H1 (cell line): Measurements from ENCODE around the gene ADCY1. TPM values are rescaled to one million over a fixed set of nuclear protein-coding genes. Genes with fewer than 3 reads are reported as not detected.

ENCODE experiments used
- CTBP2 ChIP-seq: IDR thresholded peaks from 2 replicates; pipeline ENCODE4 v1.7.0; 2011; ENCODE audit warnings: borderline replicate concordance, mild to moderate bottlenecking, moderate library complexity, mixed read lengths, low read length; ENCODE audit not compliant: insufficient read depth, insufficient read length
- EP300 ChIP-seq, 2 experiments: IDR thresholded peaks; 1 replicate in 1 of 2; 2 replicates in 1 of 2; pipeline ENCODE4 v1.6.1; 2011 to 2012; ENCODE audit warnings: low read depth in 2 of 2, low read length in 2 of 2, mild to moderate bottlenecking in 2 of 2, borderline replicate concordance in 1 of 2, inconsistent platforms in 1 of 2, moderate library complexity in 1 of 2
- polyA plus RNA-seq, 7 experiments: library from polyadenylated mRNA; depleted of rRNA in 3 of 7; stranded (reverse) in 5 of 7; unstranded in 2 of 7; fragments of >200 nt in 5 of 7; fragments of 200-250 nt in 2 of 7; gene quantifications; 1 replicate in 5 of 7; 2 replicates in 1 of 7; 4 replicates in 1 of 7; pipeline versions ENCODE4 v1.2.1 to v1.2.3, GENCODE V29; 2011 to 2013; ENCODE audit warnings: missing spikeins in 2 of 7, mixed read lengths in 2 of 7
- total RNA-seq: library from RNA; stranded (reverse); fragmentation: NEBNext Ultra II Directional; extraction: Animal tissue kit (Norgen Biotek cat#: 25700); gene quantifications from 2 replicates; pipeline ENCODE4 v1.2.1, GENCODE V29; 2021
- TF ChIP-seq, protein P1 (sequence below): IDR thresholded peaks from 2 replicates; pipeline ENCODE4 v1.6.1; 2012; ENCODE audit warnings: low read length, inconsistent platforms
- TF ChIP-seq, protein P2 (sequence below), 3 experiments: IDR thresholded peaks; 1 replicate in 2 of 3; 2 replicates in 1 of 3; pipeline versions ENCODE4 v1.5.1 to v1.6.1; 2011; ENCODE audit warnings: low read length in 3 of 3, mild to moderate bottlenecking in 3 of 3, inconsistent platforms in 2 of 3, low read depth in 1 of 3, moderate library complexity in 1 of 3; ENCODE audit not compliant: insufficient read depth in 1 of 3; ENCODE audit errors: control extremely low read depth in 1 of 3

ADCY1 gene
- total and polyA plus RNA-seq, 2 of the 8 experiments (the other 6 are each of a cell fraction or from before 2014, with no cell fraction given): 7.9 to 26.9 TPM

DNA sequence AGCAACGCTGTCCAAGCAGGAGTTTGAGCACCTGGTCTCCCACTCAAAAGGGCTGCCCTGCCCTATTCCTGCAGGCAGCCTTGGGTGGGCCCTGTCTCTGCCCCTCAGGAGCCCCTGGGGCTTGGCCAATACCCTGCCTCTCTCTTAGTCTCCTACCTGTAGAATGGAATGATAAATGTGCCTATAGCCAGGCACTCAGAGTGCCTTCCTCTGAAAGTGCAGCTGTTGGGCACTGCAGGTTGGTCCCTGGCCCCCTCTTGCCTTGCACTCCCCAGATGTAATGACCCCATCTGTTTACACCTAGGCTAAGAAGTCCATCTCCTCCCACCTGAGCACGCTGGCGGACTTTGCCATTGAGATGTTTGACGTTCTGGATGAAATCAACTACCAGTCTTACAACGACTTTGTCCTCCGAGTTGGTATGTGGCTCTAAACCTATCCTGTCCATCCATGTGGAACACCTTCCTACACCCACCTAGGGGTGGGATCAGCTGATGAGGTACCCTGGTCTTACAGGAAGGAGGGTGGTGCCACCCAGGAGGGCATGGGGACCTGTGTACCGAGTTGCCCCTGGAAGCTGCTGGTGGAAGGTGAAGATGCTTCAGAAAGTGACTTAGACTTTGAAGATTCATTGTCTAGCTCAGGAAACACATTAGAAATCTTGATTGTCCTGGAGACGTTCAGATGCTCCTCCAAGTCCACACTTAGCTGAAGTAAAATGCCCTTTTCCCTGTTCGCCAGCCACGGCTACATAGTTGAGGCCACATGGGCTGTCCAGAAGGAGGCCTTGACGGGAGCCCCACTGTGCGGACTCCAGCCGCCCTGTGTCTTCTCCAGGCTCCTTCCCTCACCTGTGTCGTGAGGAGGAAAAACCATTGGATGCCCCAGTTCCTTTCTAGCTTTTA is 134.1 kb downstream of the ADCY1 start (continued):
- TF ChIP-seq, protein P1, sequence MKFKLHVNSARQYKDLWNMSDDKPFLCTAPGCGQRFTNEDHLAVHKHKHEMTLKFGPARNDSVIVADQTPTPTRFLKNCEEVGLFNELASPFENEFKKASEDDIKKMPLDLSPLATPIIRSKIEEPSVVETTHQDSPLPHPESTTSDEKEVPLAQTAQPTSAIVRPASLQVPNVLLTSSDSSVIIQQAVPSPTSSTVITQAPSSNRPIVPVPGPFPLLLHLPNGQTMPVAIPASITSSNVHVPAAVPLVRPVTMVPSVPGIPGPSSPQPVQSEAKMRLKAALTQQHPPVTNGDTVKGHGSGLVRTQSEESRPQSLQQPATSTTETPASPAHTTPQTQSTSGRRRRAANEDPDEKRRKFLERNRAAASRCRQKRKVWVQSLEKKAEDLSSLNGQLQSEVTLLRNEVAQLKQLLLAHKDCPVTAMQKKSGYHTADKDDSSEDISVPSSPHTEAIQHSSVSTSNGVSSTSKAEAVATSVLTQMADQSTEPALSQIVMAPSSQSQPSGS: no peak
- TF ChIP-seq, protein P2, sequence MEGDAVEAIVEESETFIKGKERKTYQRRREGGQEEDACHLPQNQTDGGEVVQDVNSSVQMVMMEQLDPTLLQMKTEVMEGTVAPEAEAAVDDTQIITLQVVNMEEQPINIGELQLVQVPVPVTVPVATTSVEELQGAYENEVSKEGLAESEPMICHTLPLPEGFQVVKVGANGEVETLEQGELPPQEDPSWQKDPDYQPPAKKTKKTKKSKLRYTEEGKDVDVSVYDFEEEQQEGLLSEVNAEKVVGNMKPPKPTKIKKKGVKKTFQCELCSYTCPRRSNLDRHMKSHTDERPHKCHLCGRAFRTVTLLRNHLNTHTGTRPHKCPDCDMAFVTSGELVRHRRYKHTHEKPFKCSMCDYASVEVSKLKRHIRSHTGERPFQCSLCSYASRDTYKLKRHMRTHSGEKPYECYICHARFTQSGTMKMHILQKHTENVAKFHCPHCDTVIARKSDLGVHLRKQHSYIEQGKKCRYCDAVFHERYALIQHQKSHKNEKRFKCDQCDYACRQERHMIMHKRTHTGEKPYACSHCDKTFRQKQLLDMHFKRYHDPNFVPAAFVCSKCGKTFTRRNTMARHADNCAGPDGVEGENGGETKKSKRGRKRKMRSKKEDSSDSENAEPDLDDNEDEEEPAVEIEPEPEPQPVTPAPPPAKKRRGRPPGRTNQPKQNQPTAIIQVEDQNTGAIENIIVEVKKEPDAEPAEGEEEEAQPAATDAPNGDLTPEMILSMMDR (IDR thresholded peaks at IDR 0.05; ENCODE audit: control extremely low read depth in 1 of 3, insufficient read depth in 1 of 3, low read depth in 1 of 3, low read length in 3 of 3): no peak
- TF ChIP-seq CTBP2: no peak
- no peak for TF ChIP-seq EP300 (IDR thresholded peaks at IDR 0.05; ENCODE audit: borderline replicate concordance in 1 of 2, low read depth in 2 of 2, low read length in 2 of 2)
